ENCODE data around the gene AFAP1L1.

The AFAP1L1 gene

GRCh38 chr5:149317281-149318048 lies 45.8 kb downstream of the AFAP1L1 start:
- DNase-seq, result no peak

GRCh38 chr5:149319174-149319573 lies 47.5 kb downstream of the AFAP1L1 start:
- no peak for DNase-seq

- no peak for DNase-seq
Measured at GRCh38 chr5:149320791-149321330, 49.2 kb downstream of the AFAP1L1 start.

- DNase-seq, result no peak
Measured at GRCh38 chr5:149322518-149322917, 50.9 kb downstream of the AFAP1L1 start.

- DNase-seq, result no peak
Measured at GRCh38 chr5:149323210-149323609, 51.6 kb downstream of the AFAP1L1 start.

- DNase-seq, result no peak
Measured at GRCh38 chr5:149323621-149324205, 52.1 kb downstream of the AFAP1L1 start.

- DNase-seq, result no peak
Measured at GRCh38 chr5:149324641-149325040, 53.0 kb downstream of the AFAP1L1 start.

GRCh38 chr5:149325166-149325735 lies 53.6 kb downstream of the AFAP1L1 start:
- DNase-seq, result no peak

- DNase-seq, result no peak
Measured at GRCh38 chr5:149325894-149326293, 54.2 kb downstream of the AFAP1L1 start.

- DNase-seq, result no peak
Measured at GRCh38 chr5:149326611-149327010, 55.0 kb downstream of the AFAP1L1 start.

- no peak for DNase-seq
Measured at GRCh38 chr5:149328177-149328576, 56.5 kb downstream of the AFAP1L1 start.

GRCh38 chr5:149333711-149334443 lies 62.2 kb downstream of the AFAP1L1 start:
- no peak for DNase-seq

GRCh38 chr5:149337736-149338135 lies 66.1 kb downstream of the AFAP1L1 start:
- DNase-seq, result no peak

- no peak for DNase-seq
Measured at GRCh38 chr5:149338364-149338763, 66.7 kb downstream of the AFAP1L1 start.

GRCh38 chr5:149340920-149341319 lies 69.3 kb downstream of the AFAP1L1 start:
- DNase-seq, result no peak

GRCh38 chr5:149341876-149342275 lies 70.2 kb downstream of the AFAP1L1 start:
- DNase-seq, result no peak

GRCh38 chr5:149344151-149344550 lies 72.5 kb downstream of the AFAP1L1 start:
- no peak for DNase-seq

- peak; percentile 97 for DNase-seq
Measured at GRCh38 chr5:149345147-149345891, 73.7 kb downstream of the AFAP1L1 start, which contains the start of gene GRPEL2. Gene GRPEL2, plus strand, starts transcription at chr5:149345499. Its CDS starts 41 bp downstream, at chr5:149345540.

GRCh38 chr5:149345892-149346222 lies 74.2 kb downstream of the AFAP1L1 start:
- DNase-seq, result peak; percentile 10

GRCh38 chr5:149348518-149348917 lies 76.9 kb downstream of the AFAP1L1 start:
- no peak for DNase-seq

- DNase-seq, result no peak
Measured at GRCh38 chr5:149349382-149349781, 77.7 kb downstream of the AFAP1L1 start.

GRCh38 chr5:149352169-149352568 lies 80.5 kb downstream of the AFAP1L1 start:
- no peak for DNase-seq

- no peak for DNase-seq
Measured at GRCh38 chr5:149353911-149354310, 82.3 kb downstream of the AFAP1L1 start.

Measured in stimulated activated CD4-positive, alpha-beta T cell treated with anti-CD3 and anti-CD28 coated beads, Interleukin-1b, Interleukin-23, amount 100 ng/mL, for 48 hours (primary cell).